Measurements from ENCODE around the gene SH2D3C. TPM values are rescaled to one million over a fixed set of nuclear protein-coding genes. Genes with fewer than 3 reads are reported as not detected.
A peak's percentile ranks its signal among the peaks of the same experiment; 100 is the strongest.

The SH2D3C gene
- total and polyA plus RNA-seq, 9 of the 15 experiments (the other 6 are each of a cell fraction or from before 2014, with no cell fraction given) = 0.03 to 1.2 (median 0.22) TPM; not detected in 1

- no peak for ATAC-seq
- Histone ChIP-seq H3K9me1 (ENCODE audit: control insufficient read depth, insufficient read depth, low read length) (peaks cover 3% of the 10 kb centered on the region), H3K4me3 (no peak overlapping the region), H4K20me1 (replicated peaks; ENCODE audit: control insufficient read depth, insufficient read depth, low read length) (no peaks in the 10 kb centered on the region; the same call in 1 of the 2 replicates), H3K79me2 (ENCODE audit: control insufficient read depth, insufficient read depth, low read length) (no peaks in the 10 kb centered on the region), H3K36me3 (ENCODE audit: control insufficient read depth, insufficient read depth, low read length) (no peaks in the 10 kb centered on the region), H2AFZ (ENCODE audit: low read depth, low read length) (no peak overlapping the region), H3K27ac (ENCODE audit: extremely low read depth, low read depth, low read length) (no peak overlapping the region), H3K9ac (ENCODE audit: insufficient read depth in 1 of 2, low read depth in 2 of 2, low read length in 2 of 2) (no peak overlapping the region), H3K4me2 (ENCODE audit: insufficient read depth, low read length) (no peak overlapping the region), H3K4me1 (replicated peaks in 1 of 2; ENCODE audit: control insufficient read depth in 2 of 2, insufficient read depth in 2 of 2, low read length in 2 of 2) (peaks cover 21 to 29% of the 10 kb centered on the region in 2 experiments), H3K9me3 (replicated peaks; ENCODE audit: control insufficient read depth, insufficient read depth, low read depth, low read length) (no peaks in the 10 kb centered on the region), H3K27me3 (ENCODE audit: control insufficient read depth in 2 of 2, insufficient read depth in 2 of 2, low read length in 2 of 2) (no peaks in the 10 kb centered on the region; a peak in 1 of 5 replicates)
- in situ Hi-C loops (cut with MboI) = loop anchor here (25.0 kb wide), 1 partner anchor 601 kb away; the partner anchor contains the start of gene URM1
- 6% methylated on average over 5 of the region's 5 CpGs for WGBS (ENCODE audit: insufficient coverage, low coverage, missing lambda C conversion rate)
- DNase-seq (ENCODE audit: extremely low read depth in 1 of 4, low spot score in 3 of 4) = no peak
- FAIRE-seq = no peak
- no peak for TF ChIP-seq ZNF644 (tag; IDR thresholded peaks at IDR 0.05; ENCODE audit: low read depth)
- no peak for TF ChIP-seq NEUROD1 (IDR thresholded peaks at IDR 0.05; ENCODE audit: borderline replicate concordance, low read depth, low read length, partially characterized antibody)
- no peak for TF ChIP-seq PURB (CRISPR knock-in tag; IDR thresholded peaks at IDR 0.05; ENCODE audit: low read depth)
- no peak for TF ChIP-seq TEAD2 (tag; IDR thresholded peaks at IDR 0.05)
- TF ChIP-seq ELF2 (CRISPR knock-in tag; IDR thresholded peaks at IDR 0.05) = no peak
- peak; percentile 89 for TF ChIP-seq ZKSCAN1 (IDR thresholded peaks at IDR 0.05; ENCODE audit: low read depth, low read length)
- CTCF ChIA-PET (ENCODE audit: low intra/inter-chr PET ratio) = no interaction called here
- BruUV-seq (replicated peaks) = no TSS peak
- POLR2A ChIA-PET = interaction anchor here (0.7 kb wide), 1 partner anchor 48 kb away, joined by 3 read pairs; no protein-coding TSS in a partner anchor
- intact Hi-C loops (cut with micrococcal nuclease) = no loop called here
These were observed 17.4 kb downstream of the SH2D3C start for GRCh38 chr9:127761061-127761460.

Measured in K562 (cell line).